ENCODE data around the gene REM1. TPM values are rescaled to one million over a fixed set of nuclear protein-coding genes. Genes with fewer than 3 reads are reported as not detected.
A peak's percentile ranks its signal among the peaks of the same experiment; 100 is the strongest.
"Not testable (repeated sequence)": the region's sequence is repeated elsewhere in the genome, so short reads cannot be mapped to it uniquely, and the experiment has no call there.

Gene REM1
- total RNA-seq, 1 donor from 2014 or later = not detected

DNA sequence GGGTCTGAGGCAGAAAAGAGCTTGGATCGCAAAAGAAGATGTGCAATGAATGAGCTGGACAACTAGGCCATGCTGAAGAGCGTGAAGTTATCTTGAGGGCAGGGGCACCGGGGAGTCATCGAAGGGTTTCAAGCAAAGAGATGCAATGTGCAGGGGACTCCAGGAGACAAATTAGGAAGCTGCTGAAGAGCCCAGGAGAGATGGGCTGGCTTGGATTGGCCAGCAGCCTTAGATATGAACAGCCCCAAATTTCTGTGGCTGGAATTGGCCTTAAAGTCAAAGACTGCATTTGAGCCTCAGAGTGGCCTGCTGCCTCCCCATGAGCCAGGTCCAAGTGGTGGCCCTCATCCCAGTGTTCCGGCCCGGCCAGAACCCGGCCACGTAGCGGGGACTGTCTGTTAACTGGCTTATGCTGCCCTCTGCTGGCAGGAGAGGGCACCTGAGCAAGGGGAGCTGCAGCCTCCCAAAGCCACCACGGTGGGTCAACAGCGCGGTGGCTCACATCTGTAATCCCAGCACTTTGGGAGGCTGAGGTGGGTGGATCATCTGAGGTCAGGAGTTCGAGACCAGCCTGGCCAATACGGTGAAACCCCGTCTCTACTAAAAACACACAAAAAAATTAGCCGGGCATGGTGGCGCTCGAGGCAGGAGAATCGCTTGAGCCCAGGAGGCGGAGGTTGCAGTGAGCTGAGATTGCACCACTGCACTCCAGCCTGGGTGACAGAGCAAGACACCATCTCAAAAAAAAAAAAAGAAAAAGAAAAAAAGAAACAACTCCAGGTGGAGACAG is 28.0 kb downstream of the REM1 start:
- peak; percentile 86 for TF ChIP-seq CTCF (IDR thresholded peaks at IDR 0.05; ENCODE audit: insufficient read depth, low read length, poor library complexity, severe bottlenecking)
- not testable (repeated sequence) for H3K27me3 ChIP-seq (ENCODE audit: control insufficient read depth, insufficient read depth, low read length); H3K36me3 ChIP-seq (ENCODE audit: control insufficient read depth, insufficient read depth, low read length); DNase-seq (ENCODE audit: low read depth); H3K4me3 ChIP-seq (ENCODE audit: low read depth, low read length)

DNA sequence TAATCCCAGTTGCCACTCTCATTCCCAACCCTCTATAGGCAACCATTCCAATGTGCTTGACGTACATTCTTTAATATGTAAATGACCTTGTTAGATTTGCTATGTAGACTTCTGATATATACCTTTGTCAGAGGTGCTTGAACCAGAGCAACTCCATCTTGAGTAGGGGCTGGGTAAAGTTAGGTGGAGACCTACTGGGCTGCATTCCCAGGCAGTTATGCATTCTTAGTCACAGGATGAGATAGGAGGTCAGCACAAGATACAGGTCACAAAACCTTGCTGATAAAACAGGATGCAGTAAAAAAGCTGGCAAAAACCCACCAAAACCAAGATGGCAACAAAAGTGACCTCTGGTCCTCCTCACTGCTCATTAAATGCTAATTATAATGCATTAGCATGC is 30.8 kb downstream of the REM1 start:
- Histone ChIP-seq H3K4me3 (ENCODE audit: low read depth, low read length) (no peak overlapping the region), H3K36me3 (ENCODE audit: control insufficient read depth, insufficient read depth, low read length) (no peaks in the 10 kb centered on the region), H3K27me3 (ENCODE audit: control insufficient read depth, insufficient read depth, low read length) (peaks cover 3% of the 10 kb centered on the region)
- DNase-seq (ENCODE audit: low read depth) = no peak
- TF ChIP-seq CTCF (IDR thresholded peaks at IDR 0.05; ENCODE audit: insufficient read depth, low read length, poor library complexity, severe bottlenecking) = no peak

- Histone ChIP-seq H3K27me3 (ENCODE audit: control insufficient read depth, insufficient read depth, low read length) (no peaks in the 10 kb centered on the region), H3K4me3 (ENCODE audit: low read depth, low read length) (no peak overlapping the region), H3K36me3 (ENCODE audit: control insufficient read depth, insufficient read depth, low read length) (no peaks in the 10 kb centered on the region)
- TF ChIP-seq CTCF (IDR thresholded peaks at IDR 0.05; ENCODE audit: insufficient read depth, low read length, poor library complexity, severe bottlenecking) = no peak
- no peak for DNase-seq (ENCODE audit: low read depth)
Measured at GRCh38 chr20:31508517-31509244, 33.6 kb downstream of the REM1 start.

DNA sequence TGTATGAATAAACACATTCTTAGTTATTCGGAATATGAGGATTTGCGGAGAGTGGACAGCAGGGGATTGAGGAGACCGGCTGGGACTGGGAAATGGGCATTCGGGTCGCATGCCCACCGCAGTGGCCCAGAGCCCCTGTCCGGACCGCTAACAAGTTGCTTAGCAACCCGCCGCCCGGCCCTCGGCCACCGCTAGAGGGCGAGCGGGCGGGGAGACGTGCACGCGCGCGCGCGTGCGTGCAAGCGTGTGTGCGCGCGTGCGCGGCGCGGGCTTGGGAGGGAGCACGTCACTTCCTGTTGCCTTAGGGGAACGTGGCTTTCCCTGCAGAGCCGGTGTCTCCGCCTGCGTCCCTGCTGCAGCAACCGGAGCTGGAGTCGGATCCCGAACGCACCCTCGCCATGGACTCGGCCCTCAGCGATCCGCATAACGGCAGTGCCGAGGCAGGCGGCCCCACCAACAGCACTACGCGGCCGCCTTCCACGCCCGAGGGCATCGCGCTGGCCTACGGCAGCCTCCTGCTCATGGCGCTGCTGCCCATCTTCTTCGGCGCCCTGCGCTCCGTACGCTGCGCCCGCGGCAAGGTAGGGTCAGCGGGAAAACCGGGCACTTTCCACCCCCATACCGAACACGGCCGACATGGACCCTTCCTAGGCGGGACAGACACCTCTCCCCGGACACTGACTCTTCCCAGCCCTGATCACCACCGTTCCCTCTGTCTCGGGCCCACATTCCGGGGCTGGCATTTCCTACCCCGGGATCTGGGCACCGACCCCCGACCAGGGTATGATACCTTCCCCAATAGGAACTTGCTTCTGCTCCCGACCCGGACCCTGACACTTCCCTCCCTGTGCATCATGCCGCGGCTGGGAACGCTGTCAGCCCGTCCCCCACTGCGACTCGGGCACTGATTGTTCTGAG is 39.3 kb downstream of the REM1 start, which contains the start of gene HM13:
Gene HM13 (plus strand): TSS at position 289 of the 918 bp plus-strand sequence. CDS start 110 bp downstream, at position 399.
- TF ChIP-seq CTCF (IDR thresholded peaks at IDR 0.05; ENCODE audit: insufficient read depth, low read length, poor library complexity, severe bottlenecking) = peak; percentile 63
- Histone ChIP-seq H3K4me3 (ENCODE audit: low read depth, low read length) (peak within 1 kb of the TSS; percentile 74), H3K36me3 (ENCODE audit: control insufficient read depth, insufficient read depth, low read length) (no peaks in the 10 kb centered on the region), H3K27me3 (ENCODE audit: control insufficient read depth, insufficient read depth, low read length) (no peaks in the 10 kb centered on the region)
- DNase-seq (ENCODE audit: low read depth) = peak; percentile 65

- H3K36me3 ChIP-seq (ENCODE audit: control insufficient read depth, insufficient read depth, low read length) = no peaks in the 10 kb centered on the region
- peak overlapping the region; percentile 74 for H3K4me3 ChIP-seq (ENCODE audit: low read depth, low read length)
- no peak for DNase-seq (ENCODE audit: low read depth)
- no peaks in the 10 kb centered on the region for H3K27me3 ChIP-seq (ENCODE audit: control insufficient read depth, insufficient read depth, low read length)
- no peak for TF ChIP-seq CTCF (IDR thresholded peaks at IDR 0.05; ENCODE audit: insufficient read depth, low read length, poor library complexity, severe bottlenecking)
Measured at GRCh38 chr20:31515072-31515774, 40.1 kb downstream of the REM1 start.
